ENCODE results near the gene SORCS2.

- TF ChIP-seq YY1 (IDR thresholded peaks at IDR 0.05; ENCODE audit: low read depth) (no peak), TCF12 (IDR thresholded peaks at IDR 0.05; ENCODE audit: low read depth) (no peak), TEAD4 (IDR thresholded peaks at IDR 0.05) (no peak), REST (IDR thresholded peaks at IDR 0.05; ENCODE audit: low read depth) (no peak), CEBPB (IDR thresholded peaks at IDR 0.05) (no peak), EGR1 (IDR thresholded peaks at IDR 0.05) (no peak), CREB1 (IDR thresholded peaks at IDR 0.05; ENCODE audit: low read depth) (no peak), EP300 (IDR thresholded peaks at IDR 0.05; ENCODE audit: borderline replicate concordance) (no peak), TAF1 (IDR thresholded peaks at IDR 0.05; ENCODE audit: low read depth) (no peak), RAD21 (IDR thresholded peaks at IDR 0.05; ENCODE audit: low read depth) (no peak), NFIC (IDR thresholded peaks at IDR 0.05) (no peak), FOXM1 (IDR thresholded peaks at IDR 0.05; ENCODE audit: borderline replicate concordance, low read depth) (no peak), ZBTB7A (IDR thresholded peaks at IDR 0.05; ENCODE audit: low read depth) (no peak)
- TF ChIP-seq, protein P1, sequence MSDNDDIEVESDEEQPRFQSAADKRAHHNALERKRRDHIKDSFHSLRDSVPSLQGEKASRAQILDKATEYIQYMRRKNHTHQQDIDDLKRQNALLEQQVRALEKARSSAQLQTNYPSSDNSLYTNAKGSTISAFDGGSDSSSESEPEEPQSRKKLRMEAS (IDR thresholded peaks at IDR 0.05) = no peak
Observed at GRCh38 chr4:7304436-7304835, 112.1 kb downstream of the SORCS2 start.

All from Ishikawa (cell line).